HG03159 (cell line): ENCODE data around the gene ZNF93.
"Not testable (repeated sequence)": the region's sequence is repeated elsewhere in the genome, so short reads cannot be mapped to it uniquely, and the experiment has no call there.

ENCODE experiments used
- ATAC-seq: cut with Tn5 transposase; IDR thresholded peaks from one replicate; pipeline ENCODE4 v1.9.1; 2021; ENCODE audit warnings: mild to moderate bottlenecking, moderate library complexity; ENCODE audit not compliant: unreplicated experiment

Gene ZNF93

GRCh38 chr19:19933432-19934314 is 32.9 kb downstream of the ZNF93 start:
- ATAC-seq, result not testable (repeated sequence)

- ATAC-seq, result no peak
Measured at GRCh38 chr19:19937403-19937802, 36.7 kb downstream of the ZNF93 start.

- no peak for ATAC-seq
Measured at GRCh38 chr19:19938449-19938848, 37.7 kb downstream of the ZNF93 start.

GRCh38 chr19:19943848-19944582 is 43.3 kb downstream of the ZNF93 start:
- ATAC-seq, result no peak

- no peak for ATAC-seq
Measured at GRCh38 chr19:19944583-19944880, 43.8 kb downstream of the ZNF93 start.

- no peak for ATAC-seq
Measured at GRCh38 chr19:19946226-19946625, 45.5 kb downstream of the ZNF93 start.

- no peak for ATAC-seq
Measured at GRCh38 chr19:19948800-19949199, 48.1 kb downstream of the ZNF93 start.

GRCh38 chr19:19955208-19955607 is 54.5 kb downstream of the ZNF93 start:
- ATAC-seq, result no peak

- no peak for ATAC-seq
Measured at GRCh38 chr19:19956434-19957075, 55.8 kb downstream of the ZNF93 start.

GRCh38 chr19:19957766-19958165 is 57.0 kb downstream of the ZNF93 start:
- not testable (repeated sequence) for ATAC-seq

GRCh38 chr19:19959151-19959799 is 58.5 kb downstream of the ZNF93 start:
- ATAC-seq, result not testable (repeated sequence)

GRCh38 chr19:19964416-19964815 is 63.7 kb downstream of the ZNF93 start:
- ATAC-seq, result no peak

GRCh38 chr19:19966126-19966525 is 65.4 kb downstream of the ZNF93 start:
- not testable (repeated sequence) for ATAC-seq

GRCh38 chr19:19966862-19967261 is 66.1 kb downstream of the ZNF93 start:
- no peak for ATAC-seq
